RWPE1 (cell line): ENCODE measurements around the gene PAWR.
A peak's percentile ranks its signal among the peaks of the same experiment; 100 is the strongest.

Source experiments
- CTCF ChIA-PET: fragments of 350-600 bp; sonication (Branson Sonifier 250); formaldehyde crosslinking; extraction: SDS; loops from one replicate; lab custom pipeline; 2021; lab: Yijun Ruan, JAX
- POLR2A ChIA-PET: fragments of 400-600 bp; formaldehyde crosslinking; extraction: SDS; loops from one replicate; lab custom pipeline; 2020; ENCODE audit warnings: antibody characterized with exemption; ENCODE audit not compliant: low non-redundant PET; lab: Yijun Ruan, JAX
- DNase-seq: peaks from one replicate; pipeline ENCODE4 v3.0.0; 2012; ENCODE audit warnings: low spot score
- H3K27ac ChIP-seq: fragments of 450-650 bp; 2 replicates; pipeline ENCODE4 v1.5.1; 2017
- CTCF ChIP-seq: fragments of 450-650 bp; conservative IDR thresholded peaks from 2 replicates; pipeline ENCODE4 v1.5.1; 2017; ENCODE audit warnings: low read depth, mild to moderate bottlenecking

Gene PAWR

GRCh38 chr12:79674629-79675028 lies 16.1 kb downstream of the PAWR start:
- peak overlapping the region; percentile 89 for H3K27ac ChIP-seq
- TF ChIP-seq CTCF: no peak
- no peak for DNase-seq
- CTCF ChIA-PET: interaction anchor here (0.6 to 0.7 kb wide), 2 partner anchors 22 to 255 kb away, joined by 3 to 6 read pairs; no protein-coding TSS in a partner anchor
- POLR2A ChIA-PET: no interaction called here

- ChIA-PET POLR2A (no interaction called here), CTCF (no interaction called here)
- DNase-seq: no peak
- no peak for TF ChIP-seq CTCF
- H3K27ac ChIP-seq: no peak overlapping the region
These were observed 17.4 kb downstream of the PAWR start for GRCh38 chr12:79673354-79673753.

DNA sequence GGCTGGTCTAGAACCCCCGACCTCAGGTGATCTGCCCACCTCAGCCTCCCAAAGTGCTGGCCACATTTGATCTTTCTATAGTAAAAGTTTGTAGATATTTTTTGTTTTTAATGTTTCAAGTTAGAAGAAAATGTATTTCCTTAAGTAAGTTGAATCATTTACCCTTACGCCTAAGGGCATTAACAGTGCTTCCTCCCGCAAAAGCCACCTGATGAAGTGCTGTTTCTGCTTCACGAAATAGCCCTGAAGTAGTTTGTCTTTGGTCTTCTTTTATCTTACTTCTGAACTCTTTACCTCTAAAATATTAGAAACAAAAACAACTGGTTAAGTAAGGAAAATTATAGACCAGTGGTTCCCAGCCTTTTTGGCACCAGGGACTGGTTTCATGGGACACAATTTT lies 22.7 kb downstream of the PAWR start:
- no peak for DNase-seq
- H3K27ac ChIP-seq: no peak overlapping the region
- ChIA-PET POLR2A (no interaction called here), CTCF (no interaction called here)
- TF ChIP-seq CTCF: no peak

- ChIA-PET POLR2A (no interaction called here), CTCF (interaction anchor here (0.6 kb wide), 1 partner anchor 47 kb away, joined by 3 read pairs; no protein-coding TSS in a partner anchor)
- DNase-seq: no peak
- TF ChIP-seq CTCF: no peak
- H3K27ac ChIP-seq: no peak overlapping the region
These were observed 25.4 kb downstream of the PAWR start for GRCh38 chr12:79665212-79665887.

- CTCF ChIA-PET: no interaction called here
These were observed 26.2 kb downstream of the PAWR start for GRCh38 chr12:79664518-79664917.

More at GRCh38 chr12:79664518-79664917, 26.2 kb downstream of the PAWR start:
- DNase-seq: no peak
- no peak overlapping the region for H3K27ac ChIP-seq
- POLR2A ChIA-PET: no interaction called here
- no peak for TF ChIP-seq CTCF
